ENCODE data around the gene SDK2. TPM values are rescaled to one million over a fixed set of nuclear protein-coding genes. Genes with fewer than 3 reads are reported as not detected.
"Not testable (repeated sequence)": the region's sequence is repeated elsewhere in the genome, so short reads cannot be mapped to it uniquely, and the experiment has no call there.

SDK2 gene
- total and polyA plus RNA-seq, 2 donors: 0.66 to 0.87 TPM

DNA sequence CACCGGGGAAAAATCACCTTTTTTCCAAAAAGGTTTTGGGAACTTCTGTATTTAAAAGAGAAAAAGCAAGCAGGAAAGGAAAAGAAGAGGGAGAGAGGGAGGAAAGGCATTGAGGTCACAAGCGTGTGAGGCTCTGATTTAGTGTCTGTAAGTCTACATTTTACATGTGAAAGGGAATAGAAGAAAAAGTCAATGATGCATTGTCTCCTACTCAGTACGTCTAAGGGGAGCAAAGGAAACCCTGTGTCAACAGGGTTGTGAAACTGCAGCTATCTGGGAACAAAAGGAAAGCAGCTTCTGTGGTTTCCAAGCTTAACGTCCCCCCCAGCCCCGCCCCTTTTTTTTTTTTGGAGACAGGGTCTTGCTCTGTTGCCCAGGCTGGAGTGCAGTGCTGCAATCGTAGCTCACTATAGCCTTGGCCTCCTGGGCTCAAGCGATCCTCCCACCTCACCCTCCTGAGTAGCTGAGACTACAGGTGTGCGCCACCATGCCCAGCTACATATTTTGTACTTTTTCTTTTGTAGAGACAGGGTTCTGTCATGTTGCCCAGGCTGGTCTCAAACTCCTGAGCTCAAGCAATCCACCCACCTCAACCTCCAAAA, 330.6 kb downstream of the SDK2 start:
- H3K4me3 ChIP-seq (ENCODE audit: low read length in 2 of 2): no peak overlapping the region
- no peaks in the 10 kb centered on the region for H3K9me3 ChIP-seq (ENCODE audit: control insufficient read depth in 2 of 2, insufficient read depth in 1 of 2, low read length in 1 of 2)
- H3K36me3 ChIP-seq (ENCODE audit: control insufficient read depth in 2 of 2, insufficient read depth in 2 of 2, low read length in 1 of 2): no peaks in the 10 kb centered on the region
- no peak for DNase-seq (ENCODE audit: low read depth in 6 of 9, low spot score in 9 of 9)
- no peak overlapping the region for H3K27ac ChIP-seq (ENCODE audit: low read depth in 1 of 2, low read length in 1 of 2)
- H3K27me3 ChIP-seq (ENCODE audit: control insufficient read depth in 2 of 2, insufficient read depth in 1 of 2, low read length in 1 of 2): peaks cover 0 to 38% of the 10 kb centered on the region in 2 donors
- H3K4me1 ChIP-seq (ENCODE audit: control insufficient read depth in 2 of 2, insufficient read depth in 2 of 2, low read length in 2 of 2): peaks cover 11 to 43% of the 10 kb centered on the region in 2 donors
- 77% methylated on average over 8 of the region's 8 CpGs for WGBS

DNA sequence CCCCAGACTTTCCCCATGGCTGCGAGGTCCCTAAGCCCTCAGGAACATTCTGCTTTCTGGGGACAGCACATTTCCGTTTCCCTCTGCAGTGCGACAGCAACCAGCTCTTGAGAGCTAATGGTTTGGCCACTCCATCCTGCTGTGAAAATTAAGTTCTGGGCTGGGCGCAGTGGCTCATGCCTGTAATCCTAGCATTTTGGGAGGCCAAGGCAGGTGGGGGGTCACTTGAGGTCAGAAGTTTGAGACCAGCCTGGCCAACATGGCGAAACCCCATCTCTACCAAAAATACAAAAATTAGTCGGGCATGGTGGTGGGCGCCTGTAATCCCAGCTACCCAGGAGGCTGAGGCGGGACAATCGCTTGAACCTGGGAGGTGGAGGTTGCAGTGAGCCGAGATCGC, 331.4 kb downstream of the SDK2 start:
- Histone ChIP-seq H3K4me1 (ENCODE audit: control insufficient read depth in 2 of 2, insufficient read depth in 2 of 2, low read length in 2 of 2) (peaks cover 11 to 40% of the 10 kb centered on the region in 2 donors), H3K27me3 (ENCODE audit: control insufficient read depth in 2 of 2, insufficient read depth in 1 of 2, low read length in 1 of 2) (peaks cover 0 to 38% of the 10 kb centered on the region in 2 donors), H3K27ac (ENCODE audit: low read depth in 1 of 2, low read length in 1 of 2) (peak overlapping the region in 1 of 2 donors; percentile 15)
- DNase-seq (ENCODE audit: low read depth in 6 of 9, low spot score in 9 of 9); H3K4me3 ChIP-seq (ENCODE audit: low read length in 2 of 2); H3K9me3 ChIP-seq (ENCODE audit: control insufficient read depth in 2 of 2, insufficient read depth in 1 of 2, low read length in 1 of 2); H3K36me3 ChIP-seq (ENCODE audit: control insufficient read depth in 2 of 2, insufficient read depth in 2 of 2, low read length in 1 of 2): not testable (repeated sequence)
- 81% methylated on average over 11 of the region's 11 CpGs for WGBS

DNA sequence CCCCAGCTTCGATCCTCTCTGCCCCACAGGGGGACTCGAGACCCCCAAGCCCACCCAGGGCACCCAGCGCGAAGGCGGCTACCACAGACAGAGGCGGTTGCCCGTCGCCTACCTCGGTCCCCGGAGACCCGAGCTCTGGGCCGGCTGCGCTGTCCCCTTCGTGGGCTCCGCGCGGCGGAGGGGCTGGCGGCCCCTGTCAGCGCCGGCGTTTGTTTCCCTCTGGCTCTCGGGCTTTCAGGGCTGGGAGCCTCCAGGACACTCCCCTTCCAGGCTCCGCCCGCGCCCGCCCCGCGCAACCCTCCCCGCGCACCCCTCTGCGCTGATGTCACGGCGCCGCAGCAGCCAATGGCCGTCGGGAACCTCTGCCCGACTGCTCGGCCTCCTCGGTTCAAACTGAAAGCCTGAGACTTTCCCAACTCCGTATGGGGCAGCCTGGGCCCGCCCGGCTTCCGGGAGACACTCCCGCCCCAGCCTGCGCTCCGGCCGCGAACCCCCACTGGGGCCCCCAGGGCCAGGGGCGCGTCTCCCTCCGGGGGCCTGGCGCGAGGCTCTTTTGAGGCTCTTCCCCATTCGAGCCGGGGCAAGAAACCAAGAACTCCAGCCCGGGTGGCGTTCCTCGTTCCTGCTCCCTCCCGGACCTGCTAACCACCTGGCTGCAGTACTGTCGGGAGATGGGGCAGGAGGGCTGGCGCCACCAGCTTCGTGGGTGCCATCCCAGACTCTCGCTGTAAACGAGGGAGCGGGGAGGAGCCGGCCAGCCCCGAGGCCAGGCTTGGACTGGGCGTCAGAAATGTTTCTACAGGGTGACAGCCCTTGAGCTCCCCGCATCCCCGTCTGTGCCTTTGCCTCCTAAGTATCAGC, 332.2 kb downstream of the SDK2 start, which contains the start of gene CDC42EP4:
CDC42EP4 (minus strand) TSS at position 221 of the 861 bp plus-strand sequence. CDS start 25,501 bp downstream, outside the sequence.
- Histone ChIP-seq H3K9me3 (ENCODE audit: control insufficient read depth in 2 of 2, insufficient read depth in 1 of 2, low read length in 1 of 2) (no peaks in the 10 kb centered on the region), H3K4me1 (ENCODE audit: control insufficient read depth in 2 of 2, insufficient read depth in 2 of 2, low read length in 2 of 2) (peaks cover 11 to 33% of the 10 kb centered on the region in 2 donors), H3K4me3 (ENCODE audit: low read length in 2 of 2) (peak within 1 kb of the TSS; percentile 60 to 61), H3K36me3 (ENCODE audit: control insufficient read depth in 2 of 2, insufficient read depth in 2 of 2, low read length in 1 of 2) (no peaks in the 10 kb centered on the region), H3K27ac (ENCODE audit: low read depth in 1 of 2, low read length in 1 of 2) (peak within 1 kb of the TSS; percentile 71 to 86), H3K27me3 (ENCODE audit: control insufficient read depth in 2 of 2, insufficient read depth in 1 of 2, low read length in 1 of 2) (peaks cover 0 to 38% of the 10 kb centered on the region in 2 donors)
- peak; percentile 45 to 84 (median 63) for DNase-seq (ENCODE audit: low read depth in 6 of 9, low spot score in 9 of 9)
- 5% methylated on average over 71 of the region's 71 CpGs for WGBS

DNA sequence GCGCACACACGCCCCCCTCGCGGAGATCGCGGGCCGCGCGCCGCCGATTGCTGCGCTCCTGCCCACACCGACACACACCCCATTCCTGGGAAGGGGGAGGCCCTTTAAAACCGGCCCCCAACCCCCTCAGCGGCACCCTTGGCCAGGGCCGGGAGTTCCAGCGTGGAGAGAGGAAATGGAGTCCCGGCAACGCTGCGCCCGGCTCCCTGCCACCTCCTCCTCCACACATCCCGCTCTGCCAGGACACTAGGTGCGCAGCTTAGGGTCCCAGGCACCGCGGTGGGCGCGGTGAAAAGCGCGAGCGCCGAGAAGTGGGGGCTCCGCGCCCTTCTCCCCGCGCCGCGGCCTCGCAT, 332.8 kb downstream of the SDK2 start:
- Histone ChIP-seq H3K9me3 (ENCODE audit: control insufficient read depth in 2 of 2, insufficient read depth in 1 of 2, low read length in 1 of 2) (no peaks in the 10 kb centered on the region), H3K4me3 (ENCODE audit: low read length in 2 of 2) (peak overlapping the region; percentile 60 to 61), H3K27me3 (ENCODE audit: control insufficient read depth in 2 of 2, insufficient read depth in 1 of 2, low read length in 1 of 2) (peaks cover 0 to 38% of the 10 kb centered on the region in 2 donors), H3K27ac (ENCODE audit: low read depth in 1 of 2, low read length in 1 of 2) (peak overlapping the region; percentile 71 to 86), H3K36me3 (ENCODE audit: control insufficient read depth in 2 of 2, insufficient read depth in 2 of 2, low read length in 1 of 2) (no peaks in the 10 kb centered on the region), H3K4me1 (ENCODE audit: control insufficient read depth in 2 of 2, insufficient read depth in 2 of 2, low read length in 2 of 2) (peaks cover 11 to 34% of the 10 kb centered on the region in 2 donors)
- under 1% methylated on average over 38 of the region's 38 CpGs for WGBS
- DNase-seq (ENCODE audit: low read depth in 6 of 9, low spot score in 9 of 9): peak in 1 of 9 donors; percentile 7

DNA sequence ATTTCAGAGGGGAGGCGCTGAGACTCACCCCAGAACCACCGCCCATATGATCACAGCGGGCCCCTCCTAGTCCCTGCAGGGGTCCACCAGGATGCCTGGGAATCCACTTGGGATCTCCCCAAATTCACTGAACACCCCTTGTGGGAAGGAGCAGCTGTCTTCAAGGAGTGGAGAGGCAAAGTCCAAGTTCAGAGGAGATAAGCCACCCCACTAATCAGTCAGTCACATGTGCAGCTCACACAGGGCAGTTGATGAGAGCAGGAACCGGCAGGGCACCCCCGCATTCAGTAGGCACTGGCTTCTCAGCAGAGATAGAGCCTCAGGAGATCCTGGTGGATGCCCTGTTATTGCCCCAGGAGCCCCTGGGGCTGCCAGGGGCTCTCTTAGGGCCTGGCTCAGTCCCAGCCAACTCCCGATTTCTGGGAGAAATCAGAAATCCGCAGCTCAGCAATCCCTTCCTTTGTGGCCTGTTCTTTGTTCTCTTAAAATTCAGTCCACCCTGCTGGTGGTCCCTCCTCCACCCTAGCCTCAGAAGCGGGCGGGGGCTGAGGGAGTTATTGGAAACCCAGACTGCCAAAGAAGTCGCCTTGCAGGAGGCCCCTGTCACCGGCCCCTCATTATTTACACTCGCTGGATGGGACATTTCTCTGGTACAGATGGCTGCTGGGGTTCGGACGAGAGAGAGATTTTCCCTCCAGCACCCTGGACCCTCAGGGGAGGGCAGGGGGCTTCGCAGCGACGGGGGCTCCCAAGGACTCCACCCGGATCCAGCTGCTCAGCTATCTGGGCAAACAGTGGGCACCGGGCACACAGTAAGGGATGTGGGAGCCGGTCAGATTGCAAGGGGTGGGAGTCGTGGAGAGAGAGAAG, 334.3 kb downstream of the SDK2 start:
- peaks cover 11 to 34% of the 10 kb centered on the region in 2 donors for H3K4me1 ChIP-seq (ENCODE audit: control insufficient read depth in 2 of 2, insufficient read depth in 2 of 2, low read length in 2 of 2)
- 30% methylated on average over 21 of the region's 21 CpGs for WGBS
- peak overlapping the region; percentile 25 to 55 for H3K27ac ChIP-seq (ENCODE audit: low read depth in 1 of 2, low read length in 1 of 2)
- no peak for DNase-seq (ENCODE audit: low read depth in 6 of 9, low spot score in 9 of 9)
- peaks cover 0 to 40% of the 10 kb centered on the region in 2 donors for H3K27me3 ChIP-seq (ENCODE audit: control insufficient read depth in 2 of 2, insufficient read depth in 1 of 2, low read length in 1 of 2)
- peak overlapping the region; percentile 60 to 61 for H3K4me3 ChIP-seq (ENCODE audit: low read length in 2 of 2)
- no peaks in the 10 kb centered on the region for H3K36me3 ChIP-seq (ENCODE audit: control insufficient read depth in 2 of 2, insufficient read depth in 2 of 2, low read length in 1 of 2)
- no peaks in the 10 kb centered on the region for H3K9me3 ChIP-seq (ENCODE audit: control insufficient read depth in 2 of 2, insufficient read depth in 1 of 2, low read length in 1 of 2)

DNA sequence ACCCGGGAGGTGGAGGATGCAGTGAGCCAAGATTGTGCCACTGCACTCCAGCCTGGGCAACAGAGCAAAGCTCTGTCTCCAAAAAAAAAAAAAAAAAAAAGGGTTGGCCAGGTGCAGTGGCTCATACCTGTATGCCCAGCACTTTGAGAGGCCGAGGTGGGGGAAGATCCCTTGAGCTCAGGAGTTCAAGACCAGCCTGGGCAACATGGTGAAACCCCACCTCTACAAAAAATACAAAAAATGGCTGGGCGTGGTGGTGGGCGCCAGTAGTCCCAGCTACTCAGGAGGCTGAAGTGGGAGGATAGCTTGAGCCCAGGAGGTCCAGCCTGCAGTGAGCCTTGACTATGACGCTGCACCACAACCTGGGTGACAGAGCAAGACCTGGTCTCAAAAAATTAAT, 335.3 kb downstream of the SDK2 start:
- H3K9me3 ChIP-seq (ENCODE audit: control insufficient read depth in 2 of 2, insufficient read depth in 1 of 2, low read length in 1 of 2); H3K4me3 ChIP-seq (ENCODE audit: low read length in 2 of 2); DNase-seq (ENCODE audit: low read depth in 6 of 9, low spot score in 9 of 9): not testable (repeated sequence)

DNA sequence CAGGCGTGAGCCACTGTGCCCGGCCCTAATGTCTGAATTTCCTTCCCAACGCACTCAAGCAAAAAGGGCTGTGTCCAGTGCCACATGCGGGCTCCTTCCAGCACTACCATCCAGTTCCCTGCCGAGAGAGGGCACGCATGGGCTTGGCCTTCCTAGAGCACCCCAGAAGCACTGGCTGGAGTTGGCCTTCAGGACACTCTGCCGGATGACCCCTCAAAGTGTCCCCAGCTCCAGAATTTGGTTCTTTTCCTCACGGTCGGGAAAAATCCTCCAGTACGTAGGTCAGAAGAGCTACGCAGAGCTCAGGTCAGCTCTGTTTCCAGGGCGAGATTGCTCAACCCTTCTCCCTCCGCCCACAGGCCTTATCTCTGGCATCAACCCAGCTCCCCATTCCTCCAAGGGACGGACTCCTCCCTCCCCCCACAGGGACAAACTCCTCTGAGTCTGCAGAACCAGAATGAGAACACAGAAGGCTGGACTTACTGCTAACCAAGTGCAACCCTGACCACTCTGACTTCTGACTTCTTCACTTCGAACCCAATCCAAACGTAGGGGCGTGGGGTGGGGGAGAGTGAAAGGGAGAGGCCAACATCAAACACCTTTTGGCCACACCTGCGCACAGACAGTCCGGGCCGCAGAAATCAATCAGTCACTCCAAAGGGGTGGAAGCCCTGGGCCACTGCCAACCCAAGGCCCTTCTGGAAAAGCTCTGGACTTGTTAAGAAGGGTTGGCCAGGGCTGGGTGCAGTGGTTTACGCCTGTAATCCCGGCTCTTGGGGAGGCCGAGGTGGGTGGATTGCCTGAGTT, 336.0 kb downstream of the SDK2 start:
- peaks cover 11 to 34% of the 10 kb centered on the region in 2 donors for H3K4me1 ChIP-seq (ENCODE audit: control insufficient read depth in 2 of 2, insufficient read depth in 2 of 2, low read length in 2 of 2)
- peaks cover 0 to 38% of the 10 kb centered on the region in 2 donors for H3K27me3 ChIP-seq (ENCODE audit: control insufficient read depth in 2 of 2, insufficient read depth in 1 of 2, low read length in 1 of 2)
- H3K9me3 ChIP-seq (ENCODE audit: control insufficient read depth in 2 of 2, insufficient read depth in 1 of 2, low read length in 1 of 2): no peaks in the 10 kb centered on the region
- H3K27ac ChIP-seq (ENCODE audit: low read depth in 1 of 2, low read length in 1 of 2): peak overlapping the region; percentile 3 to 64
- H3K4me3 ChIP-seq (ENCODE audit: low read length in 2 of 2): no peak overlapping the region
- 91% methylated on average over 23 of the region's 23 CpGs for WGBS
- no peaks in the 10 kb centered on the region for H3K36me3 ChIP-seq (ENCODE audit: control insufficient read depth in 2 of 2, insufficient read depth in 2 of 2, low read length in 1 of 2)
- DNase-seq (ENCODE audit: low read depth in 6 of 9, low spot score in 9 of 9): no peak

More for the DNA sequence above, 335.3 kb downstream of the SDK2 start:
- not testable (repeated sequence) for H3K36me3 ChIP-seq (ENCODE audit: control insufficient read depth in 2 of 2, insufficient read depth in 2 of 2, low read length in 1 of 2); H3K27ac ChIP-seq (ENCODE audit: low read depth in 1 of 2, low read length in 1 of 2)
- WGBS: 96% methylated on average over 5 of the region's 5 CpGs
- peaks cover 0 to 39% of the 10 kb centered on the region in 2 donors for H3K27me3 ChIP-seq (ENCODE audit: control insufficient read depth in 2 of 2, insufficient read depth in 1 of 2, low read length in 1 of 2)
- peaks cover 11 to 34% of the 10 kb centered on the region in 2 donors for H3K4me1 ChIP-seq (ENCODE audit: control insufficient read depth in 2 of 2, insufficient read depth in 2 of 2, low read length in 2 of 2)

DNA sequence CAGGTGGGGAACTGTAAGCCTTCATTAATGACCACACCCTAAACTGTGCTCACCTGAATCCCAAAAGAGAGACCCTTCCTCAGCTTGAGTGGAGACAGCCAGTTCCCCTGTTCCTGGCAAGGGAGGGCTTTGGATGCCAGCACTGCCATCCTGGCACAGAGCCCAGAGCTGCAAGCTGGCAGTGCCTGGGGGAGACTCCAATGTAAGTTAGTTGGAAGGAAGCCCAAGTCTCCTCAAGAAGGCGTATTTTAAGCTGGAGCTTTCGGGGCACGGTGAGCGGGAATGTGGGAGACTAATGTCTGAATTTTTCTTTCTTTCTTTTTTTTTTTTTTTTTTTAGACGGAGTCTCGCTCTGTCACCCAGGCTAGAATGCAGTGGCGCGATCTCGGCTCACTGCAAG, 337.1 kb downstream of the SDK2 start:
- DNase-seq (ENCODE audit: low read depth in 6 of 9, low spot score in 9 of 9): no peak
- Histone ChIP-seq H3K9me3 (ENCODE audit: control insufficient read depth in 2 of 2, insufficient read depth in 1 of 2, low read length in 1 of 2) (no peaks in the 10 kb centered on the region), H3K4me1 (ENCODE audit: control insufficient read depth in 2 of 2, insufficient read depth in 2 of 2, low read length in 2 of 2) (peaks cover 11 to 28% of the 10 kb centered on the region in 2 donors), H3K4me3 (ENCODE audit: low read length in 2 of 2) (no peak overlapping the region), H3K27me3 (ENCODE audit: control insufficient read depth in 2 of 2, insufficient read depth in 1 of 2, low read length in 1 of 2) (peaks cover 0 to 30% of the 10 kb centered on the region in 2 donors), H3K36me3 (ENCODE audit: control insufficient read depth in 2 of 2, insufficient read depth in 2 of 2, low read length in 1 of 2) (no peaks in the 10 kb centered on the region), H3K27ac (ENCODE audit: low read depth in 1 of 2, low read length in 1 of 2) (no peak overlapping the region)
- WGBS: 97% methylated on average over 9 of the region's 9 CpGs
